RWPE1 (cell line): ENCODE data around the gene VWA5B1.
"Not testable (repeated sequence)": the region's sequence is repeated elsewhere in the genome, so short reads cannot be mapped to it uniquely, and the experiment has no call there.

Source experiments
- CTCF ChIA-PET: fragments of 350-600 bp; sonication (Branson Sonifier 250); formaldehyde crosslinking; extraction: SDS; loops from one replicate; lab custom pipeline; 2021; lab: Yijun Ruan, JAX
- POLR2A ChIA-PET: fragments of 400-600 bp; formaldehyde crosslinking; extraction: SDS; loops from one replicate; lab custom pipeline; 2020; ENCODE audit warnings: antibody characterized with exemption; ENCODE audit not compliant: low non-redundant PET; lab: Yijun Ruan, JAX
- DNase-seq: peaks from one replicate; pipeline ENCODE4 v3.0.0; 2012; ENCODE audit warnings: low spot score
- H3K27ac ChIP-seq: fragments of 450-650 bp; 2 replicates; pipeline ENCODE4 v1.5.1; 2017
- CTCF ChIP-seq: fragments of 450-650 bp; conservative IDR thresholded peaks from 2 replicates; pipeline ENCODE4 v1.5.1; 2017; ENCODE audit warnings: low read depth, mild to moderate bottlenecking

VWA5B1 gene

GRCh38 chr1:20280341-20280740 is 10.3 kb upstream of the VWA5B1 start:
- TF ChIP-seq CTCF = no peak
- ChIA-PET CTCF (no interaction called here), POLR2A (no interaction called here)
- no peak for DNase-seq
- H3K27ac ChIP-seq = no peak overlapping the region

- ChIA-PET CTCF (no interaction called here), POLR2A (no interaction called here)
- TF ChIP-seq CTCF = no peak
- H3K27ac ChIP-seq = no peak overlapping the region
- DNase-seq = no peak
Measured at GRCh38 chr1:20280906-20281305, 9.8 kb upstream of the VWA5B1 start.

- ChIA-PET CTCF (no interaction called here), POLR2A (no interaction called here)
- no peak overlapping the region for H3K27ac ChIP-seq
- DNase-seq = no peak
- TF ChIP-seq CTCF = no peak
Measured at GRCh38 chr1:20281801-20282200, 8.9 kb upstream of the VWA5B1 start.

GRCh38 chr1:20282533-20282932 is 8.1 kb upstream of the VWA5B1 start:
- CTCF ChIA-PET = interaction anchor here (0.7 to 1.5 kb wide), 2 partner anchors 34 to 211 kb away, joined by 3 read pairs; no protein-coding TSS in a partner anchor
- POLR2A ChIA-PET = no interaction called here
- DNase-seq = no peak
- H3K27ac ChIP-seq = no peak overlapping the region
- TF ChIP-seq CTCF = no peak

GRCh38 chr1:20284046-20284445 is 6.6 kb upstream of the VWA5B1 start:
- no peak for TF ChIP-seq CTCF
- POLR2A ChIA-PET = no interaction called here
- no peak for DNase-seq
- H3K27ac ChIP-seq = no peak overlapping the region
- CTCF ChIA-PET = interaction anchor here (1.5 kb wide), 1 partner anchor 210 kb away, joined by 3 read pairs; no protein-coding TSS in a partner anchor

- POLR2A ChIA-PET = no interaction called here
- CTCF ChIA-PET = no interaction called here
- no peak for TF ChIP-seq CTCF
- no peak overlapping the region for H3K27ac ChIP-seq
- DNase-seq = no peak
Measured at GRCh38 chr1:20284625-20285024, 6.0 kb upstream of the VWA5B1 start.

GRCh38 chr1:20285510-20285909 is 5.2 kb upstream of the VWA5B1 start:
- ChIA-PET POLR2A (no interaction called here), CTCF (no interaction called here)
- H3K27ac ChIP-seq = no peak overlapping the region
- TF ChIP-seq CTCF = no peak
- DNase-seq = no peak

GRCh38 chr1:20287696-20288095 is 3.0 kb upstream of the VWA5B1 start:
- POLR2A ChIA-PET, CTCF ChIA-PET, DNase-seq, H3K27ac ChIP-seq: not testable (repeated sequence)
